HG03066 (cell line): ENCODE results near the gene KCNK2.

Source experiments
- ATAC-seq: cut with Tn5 transposase; IDR thresholded peaks from one replicate; pipeline ENCODE4 v1.9.1; 2021; ENCODE audit warnings: low read depth; ENCODE audit not compliant: unreplicated experiment

The KCNK2 gene

GRCh38 chr1:215082532-215083382, at the start of gene KCNK2:
TSS of gene KCNK2 (plus strand) at chr1:215082737. CDS start at chr1:215083386, 649 bp downstream.
- ATAC-seq, result no peak

GRCh38 chr1:215032911-215033526, 49.5 kb upstream of the KCNK2 start:
- no peak for ATAC-seq

- no peak for ATAC-seq
Observed at GRCh38 chr1:215040190-215040589, 42.3 kb upstream of the KCNK2 start.

GRCh38 chr1:215043401-215043800, 39.1 kb upstream of the KCNK2 start:
- no peak for ATAC-seq

- ATAC-seq, result no peak
Observed at GRCh38 chr1:215044151-215044550, 38.4 kb upstream of the KCNK2 start.

- no peak for ATAC-seq
Observed at GRCh38 chr1:215045698-215046308, 36.7 kb upstream of the KCNK2 start.

- ATAC-seq, result no peak
Observed at GRCh38 chr1:215052256-215053015, 30.1 kb upstream of the KCNK2 start.

GRCh38 chr1:215054266-215054665, 28.3 kb upstream of the KCNK2 start:
- no peak for ATAC-seq

GRCh38 chr1:215055281-215055935, 27.1 kb upstream of the KCNK2 start:
- ATAC-seq, result no peak

GRCh38 chr1:215056584-215056983, 26.0 kb upstream of the KCNK2 start:
- ATAC-seq, result no peak

- no peak for ATAC-seq
Observed at GRCh38 chr1:215059947-215060346, 22.6 kb upstream of the KCNK2 start.

GRCh38 chr1:215064327-215064726, 18.2 kb upstream of the KCNK2 start:
- no peak for ATAC-seq

GRCh38 chr1:215071078-215071477, 11.5 kb upstream of the KCNK2 start:
- ATAC-seq, result no peak

- no peak for ATAC-seq
Observed at GRCh38 chr1:215076322-215076721, 6.2 kb upstream of the KCNK2 start.

- no peak for ATAC-seq
Observed at GRCh38 chr1:215079456-215079855, 3.1 kb upstream of the KCNK2 start.

- ATAC-seq, result no peak
Observed at GRCh38 chr1:215081661-215082531, 641 bp upstream of the KCNK2 start.

GRCh38 chr1:215083383-215083961, 935 bp downstream of the KCNK2 start:
- ATAC-seq, result no peak

- no peak for ATAC-seq
Observed at GRCh38 chr1:215084621-215085020, 2.1 kb downstream of the KCNK2 start.

GRCh38 chr1:215087603-215088002, 5.1 kb downstream of the KCNK2 start:
- ATAC-seq, result no peak
